Measurements from ENCODE around the gene UFSP2.

- TF ChIP-seq CTCF (IDR thresholded peaks at IDR 0.05; ENCODE audit: low read depth, low read length, poor library complexity, severe bottlenecking) (no peak), EZH2phosphoT487 (IDR thresholded peaks at IDR 0.05; ENCODE audit: borderline replicate concordance, low read length) (no peak)
Measured at GRCh38 chr4:185472103-185472542, 46.4 kb upstream of the UFSP2 start.
